ENCODE measurements around the gene DGLUCY. TPM values are rescaled to one million over a fixed set of nuclear protein-coding genes. Genes with fewer than 3 reads are reported as not detected.
"Not testable (repeated sequence)": the region's sequence is repeated elsewhere in the genome, so short reads cannot be mapped to it uniquely, and the experiment has no call there.

The DGLUCY gene
- polyA plus RNA-seq, 12 donors, result 21.4 to 54.9 (median 26.8) TPM; not detected in 1

- no peak for DNase-seq
Measured at GRCh38 chr14:91231446-91231845, 117.6 kb downstream of the DGLUCY start.

GRCh38 chr14:91232052-91232451 lies 118.2 kb downstream of the DGLUCY start:
- no peak for DNase-seq

GRCh38 chr14:91232603-91233002 lies 118.7 kb downstream of the DGLUCY start:
- no peak for DNase-seq

GRCh38 chr14:91233936-91234790 lies 120.3 kb downstream of the DGLUCY start:
- no peak for DNase-seq

- no peak for DNase-seq
Measured at GRCh38 chr14:91234791-91235114, 120.9 kb downstream of the DGLUCY start.

GRCh38 chr14:91235841-91236240 lies 122.0 kb downstream of the DGLUCY start:
- no peak for DNase-seq

- DNase-seq, result no peak
Measured at GRCh38 chr14:91237219-91237618, 123.3 kb downstream of the DGLUCY start.

GRCh38 chr14:91238085-91238484 lies 124.2 kb downstream of the DGLUCY start:
- DNase-seq, result no peak

- no peak for DNase-seq
Measured at GRCh38 chr14:91238661-91239060, 124.8 kb downstream of the DGLUCY start.

- DNase-seq, result no peak
Measured at GRCh38 chr14:91241863-91242262, 128.0 kb downstream of the DGLUCY start.

- DNase-seq, result no peak
Measured at GRCh38 chr14:91242635-91243034, 128.8 kb downstream of the DGLUCY start.

- no peak for DNase-seq
Measured at GRCh38 chr14:91243074-91243471, 129.2 kb downstream of the DGLUCY start.

GRCh38 chr14:91244501-91244901 lies 130.6 kb downstream of the DGLUCY start, which contains the start of gene GPR68:
Gene GPR68, minus strand, starts transcription at chr14:91244704. Its CDS starts 9,654 bp downstream, at chr14:91235050.
- DNase-seq, result no peak

- DNase-seq, result no peak
Measured at GRCh38 chr14:91245029-91245428, 131.2 kb downstream of the DGLUCY start.

GRCh38 chr14:91245616-91246015 lies 131.7 kb downstream of the DGLUCY start:
- not testable (repeated sequence) for DNase-seq

- no peak for DNase-seq
Measured at GRCh38 chr14:91246051-91246852, 132.4 kb downstream of the DGLUCY start.

- no peak for DNase-seq
Measured at GRCh38 chr14:91249841-91250616, 136.2 kb downstream of the DGLUCY start.

- no peak for DNase-seq
Measured at GRCh38 chr14:91250912-91251311, 137.0 kb downstream of the DGLUCY start.

- no peak for DNase-seq
Measured at GRCh38 chr14:91252871-91253794, 139.3 kb downstream of the DGLUCY start.

- DNase-seq, result no peak
Measured at GRCh38 chr14:91253795-91254323, 140.0 kb downstream of the DGLUCY start.

GRCh38 chr14:91254461-91254860 lies 140.6 kb downstream of the DGLUCY start:
- no peak for DNase-seq
